GM19043 (cell line): ENCODE data around the gene SLC2A10.

ENCODE experiments used
- ATAC-seq: cut with Tn5 transposase; IDR thresholded peaks from one replicate; pipeline ENCODE4 v1.9.1; 2021; ENCODE audit warnings: low read depth; ENCODE audit not compliant: unreplicated experiment

The SLC2A10 gene

DNA sequence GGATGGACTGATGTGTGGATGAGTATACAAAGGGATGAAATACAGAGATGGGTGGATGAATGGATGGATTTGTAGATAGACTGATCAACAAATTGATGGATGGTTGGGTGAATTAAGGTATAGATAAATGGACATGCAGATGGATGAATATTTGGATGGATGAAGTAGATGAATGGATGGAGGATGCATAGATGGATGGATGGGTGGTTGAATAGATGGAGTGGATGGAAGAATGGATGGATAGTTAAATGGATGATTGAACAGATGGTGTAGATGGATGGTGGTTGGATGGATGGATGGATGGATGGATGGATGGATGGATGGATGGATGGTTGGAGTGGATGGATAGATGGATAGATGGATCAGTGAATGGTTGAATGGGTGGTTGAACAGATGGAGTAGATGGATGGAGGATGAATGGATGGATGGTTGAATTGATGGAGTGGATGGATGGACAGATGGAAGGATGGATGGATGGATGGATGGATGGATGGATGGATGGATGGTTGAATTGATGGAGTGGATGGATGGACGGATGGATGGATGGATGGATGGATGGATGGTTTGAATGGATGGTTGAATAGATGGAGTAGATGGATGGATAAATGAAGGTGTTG, 15.0 kb downstream of the SLC2A10 start:
- ATAC-seq = no peak

DNA sequence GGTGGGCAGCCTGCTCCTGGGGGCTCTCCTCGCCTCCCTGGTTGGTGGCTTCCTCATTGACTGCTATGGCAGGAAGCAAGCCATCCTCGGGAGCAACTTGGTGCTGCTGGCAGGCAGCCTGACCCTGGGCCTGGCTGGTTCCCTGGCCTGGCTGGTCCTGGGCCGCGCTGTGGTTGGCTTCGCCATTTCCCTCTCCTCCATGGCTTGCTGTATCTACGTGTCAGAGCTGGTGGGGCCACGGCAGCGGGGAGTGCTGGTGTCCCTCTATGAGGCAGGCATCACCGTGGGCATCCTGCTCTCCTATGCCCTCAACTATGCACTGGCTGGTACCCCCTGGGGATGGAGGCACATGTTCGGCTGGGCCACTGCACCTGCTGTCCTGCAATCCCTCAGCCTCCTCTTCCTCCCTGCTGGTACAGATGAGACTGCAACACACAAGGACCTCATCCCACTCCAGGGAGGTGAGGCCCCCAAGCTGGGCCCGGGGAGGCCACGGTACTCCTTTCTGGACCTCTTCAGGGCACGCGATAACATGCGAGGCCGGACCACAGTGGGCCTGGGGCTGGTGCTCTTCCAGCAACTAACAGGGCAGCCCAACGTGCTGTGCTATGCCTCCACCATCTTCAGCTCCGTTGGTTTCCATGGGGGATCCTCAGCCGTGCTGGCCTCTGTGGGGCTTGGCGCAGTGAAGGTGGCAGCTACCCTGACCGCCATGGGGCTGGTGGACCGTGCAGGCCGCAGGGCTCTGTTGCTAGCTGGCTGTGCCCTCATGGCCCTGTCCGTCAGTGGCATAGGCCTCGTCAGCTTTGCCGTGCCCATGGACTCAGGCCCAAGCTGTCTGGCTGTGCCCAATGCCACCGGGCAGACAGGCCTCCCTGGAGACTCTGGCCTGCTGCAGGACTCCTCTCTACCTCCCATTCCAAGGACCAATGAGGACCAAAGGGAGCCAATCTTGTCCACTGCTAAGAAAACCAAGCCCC, 16.0 kb downstream of the SLC2A10 start:
- no peak for ATAC-seq

DNA sequence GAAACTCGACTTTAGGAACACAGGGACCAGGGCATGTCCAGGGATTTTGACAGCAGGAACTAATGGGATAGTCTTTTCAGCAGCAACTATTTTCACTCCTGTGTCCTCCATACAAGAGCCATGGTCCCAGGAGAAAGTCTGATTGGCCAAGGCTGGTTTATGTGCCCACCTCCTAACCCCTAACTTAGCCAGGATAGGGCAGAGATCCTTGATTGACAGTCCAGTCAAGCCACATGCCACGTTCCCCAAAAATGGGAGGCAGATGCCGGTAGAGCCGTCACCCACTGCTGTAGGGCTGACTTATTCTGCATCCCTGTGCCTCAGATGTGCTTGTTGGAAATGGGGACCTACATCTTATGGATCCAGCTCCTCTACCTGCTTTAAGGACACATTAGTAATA, 22.3 kb downstream of the SLC2A10 start:
- no peak for ATAC-seq

DNA sequence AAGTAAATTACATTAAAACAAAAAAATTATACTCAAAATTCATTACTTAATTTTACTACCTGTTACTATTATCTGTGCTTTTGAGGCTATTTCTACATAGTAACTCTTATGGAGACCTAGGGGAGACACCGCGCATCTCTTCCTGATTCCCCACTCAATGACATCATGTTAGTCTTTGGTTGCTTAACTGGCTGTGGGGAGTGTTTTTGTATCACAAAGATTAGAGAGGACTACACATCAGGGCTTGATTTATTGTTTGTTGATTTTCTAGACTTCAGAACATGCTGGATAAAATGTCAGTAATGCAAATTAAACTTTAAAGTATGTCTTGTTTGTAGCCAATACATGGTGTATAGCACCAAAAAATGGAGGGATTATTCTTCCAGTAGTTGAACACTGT, 26.0 kb downstream of the SLC2A10 start:
- no peak for ATAC-seq

DNA sequence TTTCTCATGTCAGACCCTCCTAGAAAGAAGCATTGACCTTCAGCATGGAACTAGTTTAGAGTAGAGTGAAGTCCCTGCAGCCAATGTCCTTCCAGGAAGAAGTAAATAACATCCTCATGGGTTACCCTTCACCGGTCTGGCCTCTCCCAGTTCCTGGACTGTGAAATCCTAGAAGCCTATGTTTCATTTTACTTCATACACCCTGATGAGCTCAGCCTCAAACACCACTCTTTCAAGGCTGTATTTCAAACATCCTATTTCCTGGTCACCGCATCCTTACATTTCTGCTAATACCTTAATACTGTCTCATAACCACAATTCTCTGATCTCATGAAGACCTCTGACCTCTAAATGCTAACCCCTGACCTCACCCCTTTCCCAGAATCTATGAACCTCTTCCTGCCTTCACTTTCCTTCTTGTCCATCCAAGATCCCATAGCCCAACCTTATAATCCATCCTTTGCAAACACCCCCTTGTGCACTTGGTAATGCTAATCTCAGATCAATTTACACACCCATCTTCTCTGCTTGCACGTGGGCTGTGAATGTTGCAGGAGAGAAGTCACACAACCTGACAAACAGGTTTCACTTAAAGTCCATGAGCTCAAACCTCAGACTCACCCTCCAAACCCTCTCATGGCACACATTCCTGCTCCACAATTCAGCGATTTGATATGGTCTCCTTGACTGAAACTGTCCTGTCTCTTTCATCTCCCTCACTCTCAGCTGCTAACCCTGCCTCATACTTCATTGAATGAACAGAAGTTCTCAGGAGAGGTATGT, 30.2 kb downstream of the SLC2A10 start:
- ATAC-seq = no peak

DNA sequence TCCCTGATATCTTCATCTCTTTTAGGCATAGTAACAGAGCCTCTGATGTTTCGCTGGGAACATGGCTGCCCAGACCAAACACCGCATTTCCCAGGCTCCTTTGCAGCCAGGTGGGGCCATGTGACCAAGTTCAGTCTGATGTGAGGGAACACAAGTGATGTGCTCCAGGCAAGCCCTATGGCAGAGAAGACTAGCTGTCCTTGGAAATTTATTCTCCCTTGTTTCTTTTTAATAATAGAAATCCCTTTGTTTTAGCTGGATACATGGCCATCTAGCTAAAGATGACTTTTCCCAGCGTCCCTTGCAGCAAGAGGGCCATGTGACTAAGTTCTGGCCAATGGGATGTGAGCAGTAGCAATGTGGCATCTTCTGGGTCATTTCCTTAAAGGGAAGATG, 30.8 kb downstream of the SLC2A10 start:
- ATAC-seq = no peak

DNA sequence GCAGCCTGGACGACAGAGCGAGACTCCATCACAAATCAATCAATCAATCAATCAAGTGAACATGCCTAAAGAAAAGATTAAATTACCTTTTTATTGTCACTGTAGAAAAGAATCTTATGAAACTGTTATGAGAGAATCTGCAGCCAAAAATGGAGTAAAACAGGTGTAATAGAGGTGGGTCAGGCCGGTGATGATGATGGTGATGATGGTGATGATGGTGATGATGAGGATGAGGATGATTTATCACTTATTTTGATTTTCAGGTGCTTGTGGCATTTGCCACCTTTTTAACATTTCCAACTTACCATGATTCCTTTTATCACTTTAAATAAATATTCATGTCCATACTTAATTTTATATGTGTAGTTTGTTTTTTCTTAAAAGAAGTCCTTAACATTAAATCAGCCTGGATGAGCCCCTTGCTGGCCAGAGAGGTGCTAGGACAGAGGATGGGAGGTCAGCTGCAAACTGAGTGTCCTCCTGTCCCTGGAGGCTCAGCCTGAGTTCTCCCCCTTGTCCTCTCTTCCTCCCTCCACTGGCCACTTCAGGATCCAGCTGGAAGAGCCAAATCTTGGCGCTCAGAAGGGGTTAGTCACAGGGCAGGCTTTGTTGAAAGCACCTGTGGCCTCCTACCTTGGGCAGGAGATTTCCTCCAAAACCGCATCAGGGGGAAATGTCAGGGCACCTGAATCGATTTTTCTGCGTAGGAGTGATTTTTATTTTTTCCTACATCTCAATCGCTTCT, 32.6 kb downstream of the SLC2A10 start:
- no peak for ATAC-seq

DNA sequence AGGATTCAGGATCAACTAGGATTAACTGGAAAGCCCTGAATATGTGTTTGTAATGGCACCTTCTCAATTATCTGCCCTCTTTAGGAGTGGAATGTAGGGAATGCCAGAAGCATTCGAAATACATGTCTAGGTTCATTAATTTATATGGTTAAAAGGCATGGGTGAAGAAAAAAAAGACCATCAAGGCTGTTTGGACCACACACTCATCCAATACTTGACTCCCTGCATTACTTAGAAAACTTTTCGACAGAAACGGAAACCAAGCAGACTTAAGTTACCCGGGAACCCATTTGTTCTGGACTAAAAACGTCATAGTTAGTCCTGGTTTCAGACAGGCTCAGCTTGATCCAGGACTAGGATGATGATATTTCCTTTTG, 33.2 kb downstream of the SLC2A10 start:
- ATAC-seq = no peak

DNA sequence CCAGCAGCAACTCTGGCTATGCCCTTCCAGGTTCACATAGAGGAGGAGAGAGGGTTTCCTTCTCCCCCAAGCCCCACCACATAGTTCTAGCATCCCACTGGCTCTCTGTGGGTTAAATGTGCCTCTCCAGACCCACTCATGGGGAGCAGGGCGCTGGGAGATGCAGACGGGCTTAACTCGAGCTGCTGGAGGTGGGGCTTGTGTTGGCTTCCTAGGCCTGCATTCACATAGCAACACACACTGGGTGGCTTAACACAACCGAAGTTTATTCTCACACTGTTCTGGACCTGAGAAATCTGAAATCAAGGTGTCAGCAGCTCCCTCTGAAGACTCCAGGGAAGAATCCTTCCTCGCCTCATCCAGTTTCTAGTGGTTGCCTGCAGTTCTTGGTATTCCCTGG, 33.6 kb downstream of the SLC2A10 start:
- ATAC-seq = no peak

DNA sequence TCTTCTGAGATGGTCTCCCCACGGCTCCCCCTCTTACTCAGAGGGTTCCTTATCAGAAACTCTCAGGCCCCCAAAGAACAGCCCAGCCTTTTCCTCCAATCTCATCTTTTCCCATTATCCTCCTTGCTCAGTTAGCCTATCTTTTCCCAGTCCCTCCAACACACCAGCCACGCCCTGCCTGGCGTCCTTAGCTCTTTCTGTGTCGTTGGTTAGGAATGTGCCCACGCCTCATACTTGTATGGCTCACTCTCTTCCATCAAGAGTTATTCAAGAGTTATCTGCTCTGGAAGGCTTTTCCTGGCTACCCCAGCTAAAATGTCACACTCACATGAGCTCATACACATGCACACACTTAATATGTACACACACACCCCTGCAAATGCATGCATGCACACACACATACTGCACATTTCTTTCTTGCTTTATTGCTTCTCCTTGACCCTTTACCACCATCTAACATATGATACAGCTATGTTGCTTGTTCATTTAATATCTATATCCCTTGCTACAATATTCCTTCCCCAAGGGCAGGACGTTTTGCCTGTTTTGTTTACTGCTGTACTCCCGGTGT, 37.6 kb downstream of the SLC2A10 start:
- no peak for ATAC-seq

DNA sequence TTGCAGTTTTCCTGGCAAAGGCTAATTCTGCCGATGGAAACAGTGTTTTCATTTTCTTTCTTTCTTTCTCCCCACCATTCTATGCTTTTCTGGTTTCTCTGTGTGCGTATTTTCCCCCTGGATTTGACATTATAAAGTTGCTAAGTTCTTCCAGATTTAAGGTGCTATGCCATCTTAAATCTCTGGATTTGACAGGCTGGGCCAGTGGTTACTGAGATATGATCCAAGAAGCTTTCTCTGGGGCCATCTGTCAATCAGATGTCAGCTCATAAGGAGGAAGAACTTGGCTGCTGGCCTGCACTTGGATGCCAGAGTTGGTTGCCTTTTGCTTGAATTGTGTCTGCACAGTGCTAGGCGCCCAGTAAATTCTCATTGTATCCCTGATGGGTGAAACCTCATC, 39.7 kb downstream of the SLC2A10 start:
- no peak for ATAC-seq

DNA sequence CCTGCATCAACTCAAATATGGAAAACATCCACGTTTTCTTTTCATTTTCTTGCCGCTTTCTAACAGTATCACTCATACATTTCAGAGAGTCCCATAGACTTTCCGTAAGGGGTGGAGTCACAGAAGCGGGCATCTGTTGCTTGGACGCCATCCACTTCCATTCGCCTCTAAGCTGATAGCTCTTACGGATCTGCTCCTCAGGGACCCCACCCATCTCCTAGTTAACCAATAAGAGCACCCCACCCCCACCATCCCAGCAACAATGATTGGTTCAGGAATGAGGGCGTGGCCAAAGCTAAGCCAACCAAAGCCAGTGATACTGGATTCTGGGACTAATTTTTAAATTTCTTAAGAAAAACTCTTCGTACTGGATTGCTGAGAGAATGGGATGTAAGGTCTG, 42.4 kb downstream of the SLC2A10 start:
- ATAC-seq = no peak

DNA sequence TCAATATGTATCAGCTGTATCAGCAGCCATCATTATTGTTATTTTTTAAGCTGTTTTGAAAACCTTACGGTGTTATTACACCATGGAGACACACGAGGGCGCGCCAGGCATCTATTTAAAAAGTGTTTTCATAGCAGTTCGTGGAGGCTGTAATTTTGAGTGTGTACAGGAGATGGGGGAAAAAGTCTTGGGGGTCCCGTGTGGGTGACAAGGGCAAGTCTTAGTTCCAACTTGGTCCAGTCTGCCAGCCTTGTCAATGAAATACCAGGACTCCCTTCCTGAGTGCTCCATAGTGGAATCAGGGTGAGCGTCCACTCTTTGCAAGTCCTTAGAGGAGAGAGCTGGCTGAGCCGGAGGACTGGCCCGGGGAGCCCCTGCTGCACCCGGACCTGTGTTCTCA, 43.3 kb downstream of the SLC2A10 start:
- ATAC-seq = no peak

DNA sequence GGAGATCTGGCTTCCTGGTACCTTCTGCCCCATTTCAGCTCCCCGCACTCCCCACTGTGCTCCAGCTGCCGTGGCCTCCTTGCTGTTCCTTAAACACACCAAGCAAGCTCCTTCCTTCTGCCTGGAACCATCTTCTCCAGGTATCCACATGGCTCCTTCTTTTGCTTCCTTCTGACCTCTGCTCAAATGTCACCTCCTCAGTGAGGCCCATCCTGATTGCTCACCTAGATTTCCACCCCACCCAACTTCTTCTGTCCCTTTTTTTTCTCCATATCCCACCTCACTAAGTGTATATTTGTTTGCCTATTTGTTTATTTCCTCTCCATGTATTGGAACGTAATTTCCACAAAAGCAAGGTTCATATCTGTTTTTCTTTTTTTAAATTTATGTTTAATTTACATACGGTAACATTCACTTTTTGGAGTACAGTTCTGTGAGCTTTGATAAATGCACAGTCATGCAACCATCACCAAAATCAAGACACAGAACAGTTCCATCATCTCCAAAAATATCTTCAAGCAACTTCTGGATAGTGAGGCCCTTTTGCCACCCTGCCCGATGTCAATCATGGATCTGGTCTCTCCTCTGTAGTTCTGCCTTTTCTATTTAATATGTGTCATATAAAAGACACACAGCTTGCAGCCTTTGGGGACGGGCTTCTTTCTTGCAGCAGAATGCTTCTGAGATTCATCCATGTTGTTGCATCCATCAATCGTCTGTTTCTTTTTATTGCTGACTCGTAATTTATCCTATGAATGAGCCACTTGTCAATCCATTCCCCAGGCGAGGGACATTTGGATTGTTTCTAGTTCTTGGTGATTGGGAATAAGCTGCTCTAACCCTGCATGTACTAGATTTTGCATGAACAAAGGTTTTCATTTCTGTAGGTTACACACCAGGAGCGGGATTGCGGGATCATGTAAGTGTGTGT, 46.3 kb downstream of the SLC2A10 start:
- no peak for ATAC-seq

DNA sequence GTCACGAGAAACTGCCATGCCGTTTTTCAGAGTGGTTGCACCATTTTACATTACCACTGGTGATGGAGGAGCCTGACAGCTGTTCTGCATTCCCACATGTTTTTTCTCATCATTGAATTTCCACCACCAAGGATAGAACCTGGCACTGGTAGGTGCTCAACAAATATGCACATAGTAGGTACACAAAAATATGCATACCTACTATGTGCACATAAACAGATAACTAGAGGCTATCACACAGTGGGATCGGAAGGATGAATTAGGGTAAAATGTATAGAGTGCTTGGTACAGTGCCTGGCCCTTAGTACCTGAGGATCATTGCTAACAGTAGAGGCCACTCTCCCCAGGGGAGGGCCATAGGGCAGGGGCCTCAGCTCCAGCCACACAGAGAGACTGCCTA, 47.0 kb downstream of the SLC2A10 start:
- no peak for ATAC-seq

DNA sequence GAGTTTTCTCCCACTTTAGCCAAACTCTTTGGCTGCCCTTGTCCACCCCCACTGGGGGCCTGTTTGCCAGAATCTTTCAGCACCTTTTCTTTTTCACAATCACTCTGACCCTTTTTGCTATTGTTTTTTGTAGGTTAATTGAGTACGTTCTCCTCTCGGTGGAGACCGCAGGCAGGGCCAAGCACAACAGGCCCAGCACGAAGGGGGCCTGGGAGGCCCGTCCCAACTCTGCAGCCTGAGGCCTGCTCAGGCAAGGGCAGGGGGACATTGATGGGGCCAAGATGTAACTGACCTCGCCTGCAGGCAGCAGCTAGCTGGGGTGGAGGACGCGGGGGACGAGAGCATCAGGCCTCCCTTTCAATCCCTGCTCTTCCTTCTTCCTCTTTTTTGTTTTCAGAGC, 47.7 kb downstream of the SLC2A10 start:
- ATAC-seq = no peak

DNA sequence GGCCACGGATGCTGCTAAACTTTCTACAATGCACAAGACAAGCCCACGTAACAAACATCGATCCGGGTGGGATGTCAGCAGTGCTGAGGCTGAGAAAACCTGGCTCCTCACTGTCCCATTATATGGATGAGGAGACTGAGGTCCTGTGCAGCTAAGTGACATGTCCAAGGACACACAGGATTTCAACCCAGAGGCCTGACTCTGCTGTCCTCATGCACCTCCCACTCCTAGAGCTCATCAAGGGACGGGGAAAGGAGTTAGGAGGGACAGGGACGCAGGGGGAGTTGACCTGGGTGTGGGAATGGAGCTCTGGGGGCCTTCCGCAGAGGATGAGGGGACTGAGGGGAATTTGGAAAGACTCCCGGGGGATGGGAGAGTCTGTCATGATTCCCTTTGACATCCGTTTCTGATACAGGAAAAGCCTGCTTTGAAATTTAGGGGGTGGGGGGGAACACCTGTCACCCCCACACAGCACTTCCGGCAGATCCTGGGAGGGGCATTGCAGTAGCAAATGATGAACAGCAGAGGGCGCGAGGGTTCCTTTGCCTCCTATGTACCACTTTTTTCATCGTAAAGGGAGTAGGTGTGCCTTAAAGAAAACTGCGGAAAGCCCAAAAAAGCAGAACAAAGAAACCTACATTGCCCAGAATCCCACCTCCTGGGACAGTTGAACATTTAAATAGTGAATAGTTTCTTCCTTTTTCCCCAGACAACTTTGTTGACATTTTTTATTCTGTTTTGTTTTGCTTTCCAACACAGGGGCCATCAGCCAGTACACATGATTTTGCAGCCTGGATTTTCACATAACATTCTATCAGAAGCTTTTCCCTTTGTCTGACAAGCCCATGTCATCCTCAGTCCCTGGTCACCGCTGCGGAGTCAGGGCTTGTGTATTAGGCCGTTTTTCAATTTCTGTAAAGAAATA, 48.6 kb downstream of the SLC2A10 start:
- no peak for ATAC-seq
